ENCODE measurements around the gene NTN1.
A peak's percentile ranks its signal among the peaks of the same experiment; 100 is the strongest.

The NTN1 gene

GRCh38 chr17:9200699-9201359, 179.5 kb downstream of the NTN1 start:
- Mint-ChIP-seq H3K36me3 (ENCODE audit: low read depth) (no peaks in the 10 kb centered on the region), H3K9me3 (no peaks in the 10 kb centered on the region), H3K4me1 (peaks cover 48% of the 10 kb centered on the region), H3K4me3 (no peak overlapping the region), H3K27me3 (ENCODE audit: low read depth) (peaks cover 32% of the 10 kb centered on the region), H3K27ac (peak overlapping the region; percentile 78 to 93 (median 88))
- no peak for TF ChIP-seq CTCF (IDR thresholded peaks at IDR 0.05; ENCODE audit: unreplicated experiment in 3 of 3)

GRCh38 chr17:9202532-9202931, 181.2 kb downstream of the NTN1 start:
- no peak for TF ChIP-seq CTCF (IDR thresholded peaks at IDR 0.05; ENCODE audit: unreplicated experiment in 3 of 3)
- Mint-ChIP-seq H3K9me3 (no peaks in the 10 kb centered on the region), H3K27ac (no peak overlapping the region), H3K4me3 (no peak overlapping the region), H3K27me3 (ENCODE audit: low read depth) (peaks cover 29% of the 10 kb centered on the region), H3K36me3 (ENCODE audit: low read depth) (no peaks in the 10 kb centered on the region), H3K4me1 (peaks cover 51% of the 10 kb centered on the region)

GRCh38 chr17:9203771-9204425, 182.6 kb downstream of the NTN1 start:
- TF ChIP-seq CTCF (IDR thresholded peaks at IDR 0.05; ENCODE audit: unreplicated experiment in 3 of 3) = no peak
- no peak overlapping the region for H3K27ac Mint-ChIP-seq
- no peak overlapping the region for H3K4me3 Mint-ChIP-seq
- no peaks in the 10 kb centered on the region for H3K9me3 Mint-ChIP-seq
- H3K36me3 Mint-ChIP-seq (ENCODE audit: low read depth) = no peaks in the 10 kb centered on the region
- peaks cover 25% of the 10 kb centered on the region for H3K27me3 Mint-ChIP-seq (ENCODE audit: low read depth)
- peaks cover 47% of the 10 kb centered on the region for H3K4me1 Mint-ChIP-seq

GRCh38 chr17:9204637-9205329, 183.5 kb downstream of the NTN1 start:
- Mint-ChIP-seq H3K36me3 (ENCODE audit: low read depth) (no peaks in the 10 kb centered on the region), H3K9me3 (no peaks in the 10 kb centered on the region), H3K4me3 (no peak overlapping the region), H3K27me3 (ENCODE audit: low read depth) (peaks cover 25% of the 10 kb centered on the region), H3K27ac (peak overlapping the region in 1 of 3 experiments; percentile 29), H3K4me1 (peaks cover 41% of the 10 kb centered on the region)
- TF ChIP-seq CTCF (IDR thresholded peaks at IDR 0.05; ENCODE audit: unreplicated experiment in 3 of 3) = no peak

- H3K4me1 Mint-ChIP-seq = peaks cover 32% of the 10 kb centered on the region
- H3K27me3 Mint-ChIP-seq (ENCODE audit: low read depth) = peaks cover 27% of the 10 kb centered on the region
- no peaks in the 10 kb centered on the region for H3K9me3 Mint-ChIP-seq
- H3K4me3 Mint-ChIP-seq = no peak overlapping the region
- no peak for TF ChIP-seq CTCF (IDR thresholded peaks at IDR 0.05; ENCODE audit: unreplicated experiment in 3 of 3)
- H3K27ac Mint-ChIP-seq = peak overlapping the region in 2 of 3 experiments; percentile 41 to 94
- no peaks in the 10 kb centered on the region for H3K36me3 Mint-ChIP-seq (ENCODE audit: low read depth)
Measured at GRCh38 chr17:9205520-9206409, 184.5 kb downstream of the NTN1 start.

Measured in nephron (organoid).